HEK293 (cell line): ENCODE measurements around the gene SENP2.

Source experiments
- CTCF ChIA-PET: fragments of 350-600 bp; formaldehyde crosslinking; extraction: SDS; loops from one replicate; lab custom pipeline; 2021; ENCODE audit warnings: antibody characterized with exemption; lab: Yijun Ruan, JAX
- POLR2A ChIA-PET: fragments of 300-600 bp; formaldehyde crosslinking; extraction: SDS; loops from one replicate; lab custom pipeline; 2020; ENCODE audit warnings: antibody characterized with exemption, inconsistent platforms; lab: Yijun Ruan, JAX
- H3K27ac ChIP-seq: fragments of 200-500 bp; sonication (Bioruptor generic); 2 replicates; pipeline ENCODE4 v1.5.1; 2014; ENCODE audit warnings: low read depth, low read length, control low read depth, inconsistent platforms; ENCODE audit errors: extremely low read depth
- H3K36me3 ChIP-seq, 2 experiments: fragments of 200-500 bp in 1 of 2; sonication (Bioruptor generic) in 1 of 2; 1 replicate in 1 of 2; 2 replicates in 1 of 2; pipeline ENCODE4 v1.5.1; 2014 to 2017; ENCODE audit warnings: inconsistent platforms in 2 of 2, low read length in 2 of 2; ENCODE audit not compliant: control insufficient read depth in 2 of 2, insufficient read depth in 1 of 2
- H3K4me1 ChIP-seq: fragments of 200-500 bp; sonication (Bioruptor generic); 2 replicates; pipeline ENCODE4 v1.5.1; 2014; ENCODE audit warnings: mild to moderate bottlenecking, low read length, inconsistent platforms; ENCODE audit not compliant: control insufficient read depth, insufficient read depth
- H3K4me3 ChIP-seq: 2 replicates; pipeline ENCODE4 v1.5.1; 2011; ENCODE audit warnings: low read depth, mild to moderate bottlenecking, control low read depth, low read length, moderate library complexity
- H3K9me3 ChIP-seq: fragments of 200-500 bp; sonication (Bioruptor generic); 2 replicates; pipeline ENCODE4 v1.5.1; 2014; ENCODE audit warnings: low read depth, low read length, inconsistent platforms; ENCODE audit not compliant: control insufficient read depth, insufficient read depth
- PBX3 ChIP-seq: sonication (generic); formaldehyde crosslinking; IDR thresholded peaks from 2 replicates; pipeline ENCODE4 v1.8.1; 2022; ENCODE audit warnings: mild to moderate bottlenecking, moderate library complexity, missing genetic modification reagents
- TRIM28 ChIP-seq: IDR thresholded peaks from 2 replicates; pipeline ENCODE4 v1.6.1; 2011; ENCODE audit warnings: low read length, control low read depth, borderline replicate concordance
- ZBTB11 ChIP-seq: fragments of 450-650 bp; formaldehyde crosslinking; conservative IDR thresholded peaks from 2 replicates; pipeline ENCODE4 v1.5.1; 2016; ENCODE audit warnings: low read depth, missing biosample characterization, missing genetic modification characterization
- ZBTB20 ChIP-seq: fragments of 450-650 bp; formaldehyde crosslinking; IDR thresholded peaks from 2 replicates; pipeline ENCODE4 v1.5.1; 2016; ENCODE audit warnings: missing biosample characterization, missing genetic modification characterization
- ZBTB49 ChIP-seq: fragments of 450-650 bp; formaldehyde crosslinking; IDR thresholded peaks from 2 replicates; pipeline ENCODE4 v1.5.1; 2016; ENCODE audit warnings: missing biosample characterization, missing genetic modification characterization, low read depth
- ZNF112 ChIP-seq: fragments of 450-650 bp; formaldehyde crosslinking; IDR thresholded peaks from 2 replicates; pipeline ENCODE4 v1.5.0; 2017; ENCODE audit warnings: missing biosample characterization, missing genetic modification characterization
- ZNF433 ChIP-seq: fragments of 450-650 bp; formaldehyde crosslinking; IDR thresholded peaks from 2 replicates; pipeline ENCODE4 v1.5.1; 2016; ENCODE audit warnings: missing biosample characterization, missing genetic modification characterization, low read depth
- ZNF510 ChIP-seq: fragments of 450-650 bp; formaldehyde crosslinking; IDR thresholded peaks from 2 replicates; pipeline ENCODE4 v1.5.1; 2018; ENCODE audit warnings: mild to moderate bottlenecking, missing genetic modification characterization, missing biosample characterization; ENCODE audit not compliant: insufficient replicate concordance
- ZNF580 ChIP-seq: fragments of 450-650 bp; formaldehyde crosslinking; IDR thresholded peaks from 2 replicates; pipeline ENCODE4 v1.5.1; 2016; ENCODE audit warnings: missing biosample characterization, missing genetic modification characterization
- ZNF626 ChIP-seq: fragments of 450-650 bp; sonication (Bioruptor Pico); formaldehyde crosslinking; IDR thresholded peaks from 2 replicates; pipeline ENCODE4 v1.5.1; 2018; ENCODE audit warnings: missing biosample characterization, missing genetic modification characterization, inconsistent platforms
- ZNF704 ChIP-seq: fragments of 450-650 bp; formaldehyde crosslinking; IDR thresholded peaks from 2 replicates; pipeline ENCODE4 v1.5.1; 2016; ENCODE audit warnings: missing biosample characterization, missing genetic modification characterization

Gene SENP2

GRCh38 chr3:185661772-185662171 lies 75.7 kb downstream of the SENP2 start:
- CTCF ChIA-PET: interaction anchor here (0.5 to 3.4 kb wide), 7 partner anchors 27 to 615 kb away, joined by 3 to 22 read pairs (median 5); no protein-coding TSS in a partner anchor

More at GRCh38 chr3:185661772-185662171, 75.7 kb downstream of the SENP2 start:
- Histone ChIP-seq H3K4me3 (no peak overlapping the region), H3K36me3 (peaks cover 0 to 46% of the 10 kb centered on the region in 2 experiments; a peak in 2 of 3 replicates), H3K9me3 (no peaks in the 10 kb centered on the region), H3K4me1 (no peaks in the 10 kb centered on the region), H3K27ac (no peak overlapping the region)
- no peak for TF ChIP-seq PBX3
- TF ChIP-seq ZBTB11 (tag by site-specific recombination): no peak
- TF ChIP-seq ZBTB49 (tag by site-specific recombination): no peak
- TF ChIP-seq ZNF580 (tag by site-specific recombination): no peak
- no peak for TF ChIP-seq ZNF112 (tag by site-specific recombination)
- TF ChIP-seq ZNF704: no peak
- TF ChIP-seq ZNF433: no peak
- no peak for TF ChIP-seq ZNF510 (tag by site-specific recombination)
- TF ChIP-seq ZNF626 (tag by site-specific recombination): no peak
- TF ChIP-seq ZBTB20 (tag by site-specific recombination): no peak
- TF ChIP-seq TRIM28: no peak
- POLR2A ChIA-PET: interaction anchor here (0.5 kb wide), 1 partner anchor 172 kb away, joined by 6 read pairs; no protein-coding TSS in a partner anchor
